OCI-LY1 (cell line): ENCODE measurements around the gene HUNK.

Source experiments
- H2AFZ ChIP-seq: fragments of 200-600 bp; sonication (generic), shearing (Covaris generic); 2 replicates; pipeline ENCODE4 v1.6.0; 2014; ENCODE audit warnings: antibody characterized with exemption, mild to moderate bottlenecking, low read length
- H3F3A ChIP-seq: fragments of 200-600 bp; sonication (generic), shearing (Covaris generic); 2 replicates; pipeline ENCODE4 v1.6.0; 2014; ENCODE audit warnings: mild to moderate bottlenecking, antibody characterized with exemption, low read length, moderate library complexity; ENCODE audit not compliant: insufficient read depth
- H3K27ac ChIP-seq: fragments of 200-600 bp; sonication (generic); 2 replicates; pipeline ENCODE4 v1.5.1; 2014; ENCODE audit warnings: low read length, mixed run types, mild to moderate bottlenecking, low read depth; ENCODE audit not compliant: poor library complexity, severe bottlenecking
- H3K27me3 ChIP-seq: fragments of 200-600 bp; sonication (generic); 2 replicates; pipeline ENCODE4 v1.6.0; 2014; ENCODE audit warnings: antibody characterized with exemption, mild to moderate bottlenecking, low read length, moderate library complexity; ENCODE audit not compliant: insufficient read depth
- H3K36me3 ChIP-seq: fragments of 200-600 bp; sonication (generic); 2 replicates; pipeline ENCODE4 v1.6.1; 2014; ENCODE audit warnings: mild to moderate bottlenecking, antibody characterized with exemption, low read length, moderate library complexity, mixed read lengths; ENCODE audit not compliant: insufficient read depth
- H3K4me1 ChIP-seq: fragments of 200-600 bp; sonication (generic); 2 replicates; pipeline ENCODE4 v1.5.1; 2014; ENCODE audit warnings: mild to moderate bottlenecking, low read length, moderate library complexity; ENCODE audit not compliant: insufficient read depth, severe bottlenecking
- H3K4me2 ChIP-seq: fragments of 200-600 bp; sonication (generic), shearing (Covaris generic); 2 replicates; pipeline ENCODE4 v1.6.1; 2014; ENCODE audit warnings: low read length
- H3K4me3 ChIP-seq: fragments of 200-600 bp; sonication (generic); 2 replicates; pipeline ENCODE4 v1.5.1; 2014; ENCODE audit warnings: low read length, low read depth, mild to moderate bottlenecking, mixed read lengths; ENCODE audit not compliant: poor library complexity, severe bottlenecking
- H3K79me2 ChIP-seq: fragments of 200-600 bp; shearing (Covaris generic); 2 replicates; pipeline ENCODE4 v1.6.1; 2016; ENCODE audit warnings: mixed run types, low read length, mixed read lengths; ENCODE audit not compliant: insufficient read depth
- H3K9ac ChIP-seq: fragments of 200-600 bp; sonication (generic), shearing (Covaris generic); 2 replicates; pipeline ENCODE4 v1.6.1; 2014; ENCODE audit warnings: mild to moderate bottlenecking, low read length, mixed read lengths
- H3K9me2 ChIP-seq: fragments of 200-600 bp; sonication (generic), shearing (Covaris generic); 2 replicates; pipeline ENCODE4 v1.6.1; 2014; ENCODE audit warnings: low read depth, mild to moderate bottlenecking, low read length, mixed read lengths
- H3K9me3 ChIP-seq: fragments of 200-600 bp; shearing (Covaris generic); 2 replicates; pipeline ENCODE4 v1.6.1; 2014; ENCODE audit warnings: low read length, mixed read lengths
- H4K20me1 ChIP-seq: fragments of 200-600 bp; sonication (generic), shearing (Covaris generic); 2 replicates; pipeline ENCODE4 v1.6.0; 2016; ENCODE audit warnings: mild to moderate bottlenecking, low read length; ENCODE audit not compliant: insufficient read depth
- CTCF ChIP-seq: fragments of 200-600 bp; sonication (generic), shearing (Covaris generic); IDR thresholded peaks from 2 replicates; pipeline ENCODE4 v1.5.1; 2017; ENCODE audit warnings: mild to moderate bottlenecking, antibody characterized with exemption, low read length, moderate library complexity, mixed read lengths
- EZH2 ChIP-seq: fragments of 200-600 bp; sonication (generic), shearing (Covaris generic); IDR thresholded peaks from 2 replicates; pipeline ENCODE4 v1.8.0; 2017; ENCODE audit warnings: borderline replicate concordance, mixed run types, mild to moderate bottlenecking, antibody characterized with exemption, low read length, moderate library complexity, mixed read lengths

Gene HUNK

GRCh38 chr21:31888936-31889371 lies 16.1 kb downstream of the HUNK start:
- Histone ChIP-seq H3K4me3 (no peak overlapping the region), H3K4me2 (no peak overlapping the region), H3K9me2 (no peaks in the 10 kb centered on the region), H3K27ac (no peak overlapping the region), H4K20me1 (no peaks in the 10 kb centered on the region), H3K27me3 (no peaks in the 10 kb centered on the region), H3F3A (no peaks in the 10 kb centered on the region), H2AFZ (no peak overlapping the region), H3K9ac (no peak overlapping the region), H3K79me2 (no peaks in the 10 kb centered on the region), H3K9me3 (no peaks in the 10 kb centered on the region), H3K36me3 (no peaks in the 10 kb centered on the region), H3K4me1 (no peaks in the 10 kb centered on the region)
- TF ChIP-seq CTCF (no peak), EZH2 (no peak)

GRCh38 chr21:31889460-31889859 lies 16.6 kb downstream of the HUNK start:
- Histone ChIP-seq H3K27ac (no peak overlapping the region), H3K36me3 (no peaks in the 10 kb centered on the region), H3K27me3 (no peaks in the 10 kb centered on the region), H3K9ac (no peak overlapping the region), H3K9me2 (no peaks in the 10 kb centered on the region), H3K4me3 (no peak overlapping the region), H3F3A (no peaks in the 10 kb centered on the region), H3K9me3 (no peaks in the 10 kb centered on the region), H3K4me1 (no peaks in the 10 kb centered on the region), H2AFZ (no peak overlapping the region), H4K20me1 (no peaks in the 10 kb centered on the region), H3K4me2 (no peak overlapping the region), H3K79me2 (no peaks in the 10 kb centered on the region)
- TF ChIP-seq CTCF (no peak), EZH2 (no peak)

DNA sequence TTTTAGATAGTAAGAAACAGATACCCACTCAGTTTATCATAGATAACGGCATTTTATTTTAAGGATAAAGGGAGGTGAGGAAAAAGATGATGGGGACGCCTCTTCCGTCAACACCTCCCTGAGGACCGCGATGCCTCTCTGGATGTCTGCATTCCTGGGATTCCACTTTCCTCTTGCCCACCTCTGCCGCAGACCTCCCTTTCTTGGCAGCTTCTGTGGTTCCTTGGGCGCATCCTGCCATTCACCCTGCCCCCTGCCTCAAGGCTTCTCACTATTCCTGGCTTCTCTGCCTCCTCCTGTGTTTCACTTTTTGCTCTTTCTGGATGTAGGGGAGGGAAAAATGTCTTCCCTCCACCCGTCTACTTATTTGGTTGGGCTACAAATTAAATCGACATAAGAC lies 19.9 kb downstream of the HUNK start:
- no peaks in the 10 kb centered on the region for H3K4me1 ChIP-seq
- no peak overlapping the region for H3K4me3 ChIP-seq
- H3K27ac ChIP-seq = no peak overlapping the region
- no peaks in the 10 kb centered on the region for H3K36me3 ChIP-seq
- H3K27me3 ChIP-seq = no peaks in the 10 kb centered on the region
- no peak overlapping the region for H2AFZ ChIP-seq
- no peak overlapping the region for H3K9ac ChIP-seq
- H4K20me1 ChIP-seq = no peaks in the 10 kb centered on the region
- no peaks in the 10 kb centered on the region for H3F3A ChIP-seq
- no peak for TF ChIP-seq CTCF
- TF ChIP-seq EZH2 = no peak
- no peaks in the 10 kb centered on the region for H3K9me2 ChIP-seq
- H3K79me2 ChIP-seq = no peaks in the 10 kb centered on the region
- H3K4me2 ChIP-seq = no peak overlapping the region
- no peaks in the 10 kb centered on the region for H3K9me3 ChIP-seq
